Measurements from ENCODE around the gene H6PD.
A peak's percentile ranks its signal among the peaks of the same experiment; 100 is the strongest.

Gene H6PD

GRCh38 chr1:9302745-9303524, 68.4 kb downstream of the H6PD start:
- DNase-seq = no peak

GRCh38 chr1:9303916-9304315, 69.3 kb downstream of the H6PD start:
- no peak for DNase-seq

GRCh38 chr1:9305216-9305615, 70.6 kb downstream of the H6PD start:
- DNase-seq = no peak

- DNase-seq = no peak
Measured at GRCh38 chr1:9306006-9306405, 71.4 kb downstream of the H6PD start.

GRCh38 chr1:9307303-9307702, 72.7 kb downstream of the H6PD start:
- no peak for DNase-seq

GRCh38 chr1:9308236-9308785, 73.7 kb downstream of the H6PD start:
- no peak for DNase-seq

- DNase-seq = no peak
Measured at GRCh38 chr1:9309080-9309479, 74.5 kb downstream of the H6PD start.

- DNase-seq = no peak
Measured at GRCh38 chr1:9309991-9310390, 75.4 kb downstream of the H6PD start.

- DNase-seq = no peak
Measured at GRCh38 chr1:9311029-9311428, 76.5 kb downstream of the H6PD start.

- no peak for DNase-seq
Measured at GRCh38 chr1:9311479-9311878, 76.9 kb downstream of the H6PD start.

- no peak for DNase-seq
Measured at GRCh38 chr1:9312168-9312720, 77.7 kb downstream of the H6PD start.

- DNase-seq = no peak
Measured at GRCh38 chr1:9313576-9313975, 79.0 kb downstream of the H6PD start.

- DNase-seq = no peak
Measured at GRCh38 chr1:9314111-9314510, 79.5 kb downstream of the H6PD start.

GRCh38 chr1:9314711-9315379, 80.3 kb downstream of the H6PD start:
- DNase-seq = no peak

- DNase-seq = no peak
Measured at GRCh38 chr1:9315411-9316079, 81.0 kb downstream of the H6PD start.

GRCh38 chr1:9316080-9316444, 81.5 kb downstream of the H6PD start:
- DNase-seq = no peak

GRCh38 chr1:9316512-9316911, 81.9 kb downstream of the H6PD start:
- DNase-seq = no peak

GRCh38 chr1:9317072-9317471, 82.5 kb downstream of the H6PD start:
- no peak for DNase-seq

GRCh38 chr1:9317591-9318417, 83.2 kb downstream of the H6PD start:
- peak; percentile 54 for DNase-seq

GRCh38 chr1:9319208-9319788, 84.7 kb downstream of the H6PD start:
- DNase-seq = no peak

GRCh38 chr1:9319789-9320519, 85.4 kb downstream of the H6PD start:
- no peak for DNase-seq
